Measurements from ENCODE around the gene RPS6KA2.
A peak's percentile ranks its signal among the peaks of the same experiment; 100 is the strongest.

RPS6KA2 gene

GRCh38 chr6:166581091-166581511 lies 46.0 kb downstream of the RPS6KA2 start:
- no peak overlapping the region for H3K4me3 Mint-ChIP-seq
- no peaks in the 10 kb centered on the region for H3K27me3 Mint-ChIP-seq
- no peak for ATAC-seq (replicated peaks)
- peaks cover 15 to 24% of the 10 kb centered on the region in 2 donors for H3K36me3 Mint-ChIP-seq
- H3K4me1 Mint-ChIP-seq: peaks cover 3 to 7% of the 10 kb centered on the region in 2 donors
- no peak for DNase-seq
- no peak overlapping the region for H3K27ac Mint-ChIP-seq
- H3K9me3 Mint-ChIP-seq: peaks cover 6 to 7% of the 10 kb centered on the region in 2 donors

GRCh38 chr6:166580076-166581050 lies 46.7 kb downstream of the RPS6KA2 start:
- Mint-ChIP-seq H3K9me3 (peaks cover 8 to 10% of the 10 kb centered on the region in 2 donors), H3K4me1 (peaks cover 3 to 7% of the 10 kb centered on the region in 2 donors), H3K27ac (no peak overlapping the region), H3K4me3 (no peak overlapping the region), H3K27me3 (no peaks in the 10 kb centered on the region), H3K36me3 (peaks cover 17 to 26% of the 10 kb centered on the region in 2 donors)
- ATAC-seq (replicated peaks) (no peak), DNase-seq (no peak)

GRCh38 chr6:166579237-166579850 lies 47.7 kb downstream of the RPS6KA2 start:
- H3K4me1 Mint-ChIP-seq: peaks cover 3 to 6% of the 10 kb centered on the region in 2 donors
- ATAC-seq (replicated peaks) (no peak), DNase-seq (no peak)
- no peak overlapping the region for H3K4me3 Mint-ChIP-seq
- H3K9me3 Mint-ChIP-seq: peaks cover 8 to 10% of the 10 kb centered on the region in 2 donors
- no peaks in the 10 kb centered on the region for H3K27me3 Mint-ChIP-seq
- H3K36me3 Mint-ChIP-seq: peaks cover 20 to 31% of the 10 kb centered on the region in 2 donors
- H3K27ac Mint-ChIP-seq: no peak overlapping the region

GRCh38 chr6:166578536-166579236 lies 48.4 kb downstream of the RPS6KA2 start:
- peaks cover 8 to 10% of the 10 kb centered on the region in 2 donors for H3K9me3 Mint-ChIP-seq
- peaks cover 20 to 31% of the 10 kb centered on the region in 2 donors for H3K36me3 Mint-ChIP-seq
- no peaks in the 10 kb centered on the region for H3K27me3 Mint-ChIP-seq
- no peak overlapping the region for H3K27ac Mint-ChIP-seq
- no peak for ATAC-seq (replicated peaks)
- DNase-seq: no peak
- H3K4me3 Mint-ChIP-seq: no peak overlapping the region
- no peaks in the 10 kb centered on the region for H3K4me1 Mint-ChIP-seq

- Mint-ChIP-seq H3K4me3 (no peak overlapping the region), H3K36me3 (peaks cover 20 to 34% of the 10 kb centered on the region in 2 donors), H3K27me3 (peaks cover 0 to 7% of the 10 kb centered on the region in 2 donors), H3K27ac (no peak overlapping the region), H3K9me3 (peaks cover 8 to 10% of the 10 kb centered on the region in 2 donors), H3K4me1 (peaks cover 0 to 8% of the 10 kb centered on the region in 2 donors)
- ATAC-seq (replicated peaks) (no peak), DNase-seq (no peak)
These were observed 51.8 kb downstream of the RPS6KA2 start for GRCh38 chr6:166575205-166575604.

GRCh38 chr6:166573511-166574216 lies 53.4 kb downstream of the RPS6KA2 start:
- no peak overlapping the region for H3K4me3 Mint-ChIP-seq
- ATAC-seq (replicated peaks): no peak
- no peak overlapping the region for H3K27ac Mint-ChIP-seq
- DNase-seq: no peak
- peaks cover 0 to 8% of the 10 kb centered on the region in 2 donors for H3K4me1 Mint-ChIP-seq
- H3K27me3 Mint-ChIP-seq: peaks cover 0 to 7% of the 10 kb centered on the region in 2 donors
- peaks cover 20 to 34% of the 10 kb centered on the region in 2 donors for H3K36me3 Mint-ChIP-seq
- peaks cover 8 to 10% of the 10 kb centered on the region in 2 donors for H3K9me3 Mint-ChIP-seq

- Mint-ChIP-seq H3K27me3 (peaks cover 0 to 7% of the 10 kb centered on the region in 2 donors), H3K27ac (no peak overlapping the region), H3K4me3 (peak overlapping the region in 1 of 2 donors; percentile 54), H3K36me3 (peaks cover 17 to 26% of the 10 kb centered on the region in 2 donors), H3K9me3 (peaks cover 8 to 10% of the 10 kb centered on the region in 2 donors), H3K4me1 (peaks cover 0 to 8% of the 10 kb centered on the region in 2 donors)
- ATAC-seq (replicated peaks) (peak; percentile 48 to 52), DNase-seq (no peak)
These were observed 54.4 kb downstream of the RPS6KA2 start for GRCh38 chr6:166572370-166573261.

- peaks cover 2 to 3% of the 10 kb centered on the region in 2 donors for H3K9me3 Mint-ChIP-seq
- no peak overlapping the region for H3K4me3 Mint-ChIP-seq
- peaks cover 6 to 11% of the 10 kb centered on the region in 2 donors for H3K36me3 Mint-ChIP-seq
- ATAC-seq (replicated peaks): no peak
- DNase-seq: no peak
- H3K27ac Mint-ChIP-seq: no peak overlapping the region
- peaks cover 0 to 7% of the 10 kb centered on the region in 2 donors for H3K27me3 Mint-ChIP-seq
- H3K4me1 Mint-ChIP-seq: peaks cover 0 to 8% of the 10 kb centered on the region in 2 donors
These were observed 55.9 kb downstream of the RPS6KA2 start for GRCh38 chr6:166570929-166571713.

- DNase-seq: no peak
- H3K9me3 Mint-ChIP-seq: no peaks in the 10 kb centered on the region
- no peak overlapping the region for H3K27ac Mint-ChIP-seq
- ATAC-seq (replicated peaks): no peak
- peaks cover 0 to 8% of the 10 kb centered on the region in 2 donors for H3K4me1 Mint-ChIP-seq
- peaks cover 5 to 12% of the 10 kb centered on the region in 2 donors for H3K36me3 Mint-ChIP-seq
- H3K4me3 Mint-ChIP-seq: no peak overlapping the region
- peaks cover 0 to 14% of the 10 kb centered on the region in 2 donors for H3K27me3 Mint-ChIP-seq
These were observed 57.8 kb downstream of the RPS6KA2 start for GRCh38 chr6:166569206-166569605.

GRCh38 chr6:166567813-166568212 lies 59.2 kb downstream of the RPS6KA2 start:
- peaks cover 0 to 6% of the 10 kb centered on the region in 2 donors for H3K4me1 Mint-ChIP-seq
- peaks cover 4 to 11% of the 10 kb centered on the region in 2 donors for H3K27me3 Mint-ChIP-seq
- H3K27ac Mint-ChIP-seq: no peak overlapping the region
- peaks cover 10 to 13% of the 10 kb centered on the region in 2 donors for H3K36me3 Mint-ChIP-seq
- no peak overlapping the region for H3K4me3 Mint-ChIP-seq
- ATAC-seq (replicated peaks) (no peak), DNase-seq (no peak)
- no peaks in the 10 kb centered on the region for H3K9me3 Mint-ChIP-seq

- Mint-ChIP-seq H3K27me3 (peaks cover 5 to 8% of the 10 kb centered on the region in 2 donors), H3K9me3 (no peaks in the 10 kb centered on the region)
These were observed 59.9 kb downstream of the RPS6KA2 start for GRCh38 chr6:166567107-166567506.

More at GRCh38 chr6:166567107-166567506, 59.9 kb downstream of the RPS6KA2 start:
- H3K4me1 Mint-ChIP-seq: no peaks in the 10 kb centered on the region
- H3K4me3 Mint-ChIP-seq: no peak overlapping the region
- DNase-seq (no peak), ATAC-seq (replicated peaks) (no peak)
- no peak overlapping the region for H3K27ac Mint-ChIP-seq
- peaks cover 10 to 11% of the 10 kb centered on the region in 2 donors for H3K36me3 Mint-ChIP-seq
